Measurements from ENCODE around the gene CLEC9A.

DNA sequence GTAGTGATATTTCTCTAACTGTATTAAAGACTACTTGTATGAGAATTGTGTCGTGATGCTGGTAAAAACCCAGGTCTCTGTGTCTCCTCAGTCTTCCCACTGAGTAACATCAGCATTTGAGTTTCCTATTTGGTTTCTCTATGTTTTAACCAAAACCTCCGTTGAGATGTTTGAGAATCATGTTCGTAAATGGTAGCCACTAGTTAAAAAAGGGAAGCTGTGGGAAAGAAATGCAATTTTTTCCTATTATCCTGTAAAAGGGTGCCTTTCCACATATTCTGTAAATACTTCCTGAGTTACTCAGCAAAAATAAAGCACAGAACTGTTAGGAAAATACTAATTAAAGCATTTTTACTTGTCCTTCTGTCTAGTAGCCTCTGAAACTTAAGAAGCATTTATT lies 38.6 kb upstream of the CLEC9A start:
- TF ChIP-seq CTBP1 (IDR thresholded peaks at IDR 0.05; ENCODE audit: borderline replicate concordance) (no peak), SP1 (IDR thresholded peaks at IDR 0.05) (no peak), ELF4 (IDR thresholded peaks at IDR 0.05) (no peak), FOXA1 (IDR thresholded peaks at IDR 0.05) (no peak)

All from HEK293T (cell line).